Measurements from ENCODE around the gene KCNIP1.

KCNIP1 gene

DNA sequence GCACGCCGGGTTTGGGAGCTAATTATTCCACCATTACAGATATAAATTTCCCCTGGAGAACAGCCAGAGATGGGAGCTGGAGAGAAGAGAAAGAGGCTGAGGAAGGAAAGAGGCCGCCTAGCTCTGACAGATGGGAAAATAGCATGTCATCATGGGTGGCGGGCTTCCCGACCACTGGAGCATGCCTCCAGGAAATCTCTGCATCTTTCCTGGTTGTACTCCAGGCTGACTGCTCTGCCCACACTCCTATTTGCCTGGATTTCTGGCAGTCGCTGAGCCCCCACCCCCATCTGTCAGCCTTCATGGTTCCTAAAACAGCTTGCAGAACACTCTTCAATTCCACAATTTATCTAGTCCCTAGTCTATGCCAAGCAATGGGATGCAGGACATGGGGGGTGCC is 265.4 kb downstream of the KCNIP1 start:
- H3K4me3 ChIP-seq (ENCODE audit: insufficient read depth, low read length, poor library complexity, severe bottlenecking), result no peak overlapping the region
- H3K9ac ChIP-seq (ENCODE audit: low read length), result no peak overlapping the region
- no peaks in the 10 kb centered on the region for H3K36me3 ChIP-seq (ENCODE audit: low read length)
- H3K9me2 ChIP-seq (replicated peaks; ENCODE audit: insufficient read depth, low read length), result no peaks in the 10 kb centered on the region
- H3K27ac ChIP-seq (ENCODE audit: low read depth, low read length), result no peak overlapping the region
- H3K9me3 ChIP-seq (ENCODE audit: insufficient read depth, low read length), result no peaks in the 10 kb centered on the region
- no peak overlapping the region for H2AFZ ChIP-seq (ENCODE audit: low read depth, low read length, severe bottlenecking)
- no peaks in the 10 kb centered on the region for H3K27me3 ChIP-seq (ENCODE audit: low read length)
- no peaks in the 10 kb centered on the region for H4K20me1 ChIP-seq (ENCODE audit: low read depth, low read length)
- no peak overlapping the region for H3K4me2 ChIP-seq (ENCODE audit: low read depth, low read length, poor library complexity, severe bottlenecking)
- H3F3A ChIP-seq (ENCODE audit: insufficient read depth), result no peaks in the 10 kb centered on the region
- no peaks in the 10 kb centered on the region for H3K79me2 ChIP-seq (ENCODE audit: insufficient read depth, low read length)
- TF ChIP-seq CTCF (IDR thresholded peaks at IDR 0.05; ENCODE audit: insufficient read depth, low read length, poor library complexity, severe bottlenecking) (no peak), EZH2phosphoT487 (conservative IDR thresholded peaks at IDR 0.05; ENCODE audit: low read length) (no peak)

DNA sequence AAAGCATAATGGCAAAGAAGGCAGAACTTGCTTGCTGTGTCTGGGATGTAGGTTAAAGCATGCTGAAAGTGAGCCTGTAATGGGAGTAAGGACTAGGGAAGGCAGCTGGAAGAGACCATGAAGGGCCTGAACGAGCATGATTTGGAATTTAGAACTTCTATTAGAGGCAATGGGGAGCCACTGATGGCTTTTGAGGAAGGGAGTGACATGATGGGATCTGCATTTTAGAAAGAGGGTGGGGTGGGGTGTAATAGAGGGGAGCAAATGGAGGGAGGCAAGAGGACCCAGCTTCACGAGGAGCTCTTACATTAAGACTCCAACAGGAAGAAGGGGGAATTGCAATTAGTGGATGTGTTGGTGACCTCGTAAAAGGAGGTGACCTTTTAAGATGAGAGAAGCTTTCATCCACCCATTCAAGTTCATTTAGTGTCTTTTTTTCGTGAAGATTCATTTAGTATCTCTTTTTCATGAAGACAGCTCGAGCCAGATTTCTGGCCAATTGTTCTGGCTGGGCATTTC is 266.1 kb downstream of the KCNIP1 start:
- TF ChIP-seq CTCF (IDR thresholded peaks at IDR 0.05; ENCODE audit: insufficient read depth, low read length, poor library complexity, severe bottlenecking) (no peak), EZH2phosphoT487 (conservative IDR thresholded peaks at IDR 0.05; ENCODE audit: low read length) (no peak)
- no peaks in the 10 kb centered on the region for H3K9me2 ChIP-seq (replicated peaks; ENCODE audit: insufficient read depth, low read length)
- H4K20me1 ChIP-seq (ENCODE audit: low read depth, low read length), result no peaks in the 10 kb centered on the region

GRCh38 chr5:170771496-170771895 is 267.7 kb downstream of the KCNIP1 start:
- Histone ChIP-seq H4K20me1 (ENCODE audit: low read depth, low read length) (no peaks in the 10 kb centered on the region), H3F3A (ENCODE audit: insufficient read depth) (no peaks in the 10 kb centered on the region), H2AFZ (ENCODE audit: low read depth, low read length, severe bottlenecking) (no peak overlapping the region), H3K9me2 (replicated peaks; ENCODE audit: insufficient read depth, low read length) (no peaks in the 10 kb centered on the region), H3K9me3 (ENCODE audit: insufficient read depth, low read length) (no peaks in the 10 kb centered on the region), H3K36me3 (ENCODE audit: low read length) (no peaks in the 10 kb centered on the region), H3K4me2 (ENCODE audit: low read depth, low read length, poor library complexity, severe bottlenecking) (no peak overlapping the region), H3K9ac (ENCODE audit: low read length) (no peak overlapping the region), H3K27ac (ENCODE audit: low read depth, low read length) (no peak overlapping the region), H3K27me3 (ENCODE audit: low read length) (no peaks in the 10 kb centered on the region), H3K4me3 (ENCODE audit: insufficient read depth, low read length, poor library complexity, severe bottlenecking) (no peak overlapping the region), H3K79me2 (ENCODE audit: insufficient read depth, low read length) (no peaks in the 10 kb centered on the region)
- no peak for TF ChIP-seq EZH2phosphoT487 (conservative IDR thresholded peaks at IDR 0.05; ENCODE audit: low read length)
- no peak for TF ChIP-seq CTCF (IDR thresholded peaks at IDR 0.05; ENCODE audit: insufficient read depth, low read length, poor library complexity, severe bottlenecking)

More for the DNA sequence above, 266.1 kb downstream of the KCNIP1 start:
- Histone ChIP-seq H3K27ac (ENCODE audit: low read depth, low read length) (no peak overlapping the region), H3K79me2 (ENCODE audit: insufficient read depth, low read length) (no peaks in the 10 kb centered on the region), H2AFZ (ENCODE audit: low read depth, low read length, severe bottlenecking) (no peak overlapping the region), H3K9me3 (ENCODE audit: insufficient read depth, low read length) (no peaks in the 10 kb centered on the region), H3K27me3 (ENCODE audit: low read length) (no peaks in the 10 kb centered on the region), H3F3A (ENCODE audit: insufficient read depth) (no peaks in the 10 kb centered on the region), H3K4me3 (ENCODE audit: insufficient read depth, low read length, poor library complexity, severe bottlenecking) (no peak overlapping the region), H3K9ac (ENCODE audit: low read length) (no peak overlapping the region), H3K4me2 (ENCODE audit: low read depth, low read length, poor library complexity, severe bottlenecking) (no peak overlapping the region), H3K36me3 (ENCODE audit: low read length) (no peaks in the 10 kb centered on the region)

Data from SU-DHL-6 (cell line).